ENCODE data around the gene KIAA0825.

DNA sequence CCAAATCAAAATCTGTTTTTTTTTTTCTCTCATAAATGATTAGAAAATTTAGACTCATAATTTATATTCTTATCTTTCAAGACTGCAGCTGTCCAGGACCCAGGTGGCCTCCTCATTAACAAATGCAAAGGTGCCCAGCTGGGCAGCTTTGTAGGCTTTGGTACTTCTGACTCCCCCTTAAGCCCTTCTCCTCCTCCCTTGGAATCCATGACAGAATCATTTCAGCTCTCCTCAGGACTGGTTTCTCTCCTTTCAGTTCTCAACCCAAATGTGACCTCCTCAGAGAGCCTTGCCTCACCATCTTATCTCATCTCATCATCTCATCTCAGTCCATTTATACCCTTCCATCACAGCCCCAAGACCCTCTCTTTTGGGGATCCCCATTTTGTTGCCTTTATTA lies 221.7 kb downstream of the KIAA0825 start:
- TF ChIP-seq, protein P1, sequence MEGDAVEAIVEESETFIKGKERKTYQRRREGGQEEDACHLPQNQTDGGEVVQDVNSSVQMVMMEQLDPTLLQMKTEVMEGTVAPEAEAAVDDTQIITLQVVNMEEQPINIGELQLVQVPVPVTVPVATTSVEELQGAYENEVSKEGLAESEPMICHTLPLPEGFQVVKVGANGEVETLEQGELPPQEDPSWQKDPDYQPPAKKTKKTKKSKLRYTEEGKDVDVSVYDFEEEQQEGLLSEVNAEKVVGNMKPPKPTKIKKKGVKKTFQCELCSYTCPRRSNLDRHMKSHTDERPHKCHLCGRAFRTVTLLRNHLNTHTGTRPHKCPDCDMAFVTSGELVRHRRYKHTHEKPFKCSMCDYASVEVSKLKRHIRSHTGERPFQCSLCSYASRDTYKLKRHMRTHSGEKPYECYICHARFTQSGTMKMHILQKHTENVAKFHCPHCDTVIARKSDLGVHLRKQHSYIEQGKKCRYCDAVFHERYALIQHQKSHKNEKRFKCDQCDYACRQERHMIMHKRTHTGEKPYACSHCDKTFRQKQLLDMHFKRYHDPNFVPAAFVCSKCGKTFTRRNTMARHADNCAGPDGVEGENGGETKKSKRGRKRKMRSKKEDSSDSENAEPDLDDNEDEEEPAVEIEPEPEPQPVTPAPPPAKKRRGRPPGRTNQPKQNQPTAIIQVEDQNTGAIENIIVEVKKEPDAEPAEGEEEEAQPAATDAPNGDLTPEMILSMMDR (IDR thresholded peaks at IDR 0.05; ENCODE audit: low read depth, low read length) = no peak
- TF ChIP-seq EZH2phosphoT487 (IDR thresholded peaks at IDR 0.05; ENCODE audit: low read depth) = no peak
